Neural progenitor cell (in vitro differentiated cells): ENCODE results near the gene ADARB2. TPM values are rescaled to one million over a fixed set of nuclear protein-coding genes. Genes with fewer than 3 reads are reported as not detected.

Experiments
- DNase-seq: peaks from one replicate; pipeline ENCODE4 v3.0.0-alpha.2; 2016; ENCODE audit warnings: low spot score
- H2AFZ ChIP-seq: fragments of 200-600 bp; sonication (generic); replicated peaks from 2 replicates; pipeline ENCODE4 v1.6.1; 2016; ENCODE audit warnings: antibody characterized with exemption
- H3F3A ChIP-seq: fragments of 200-600 bp; sonication (generic); 2 replicates; pipeline ENCODE4 v1.6.1; 2016; ENCODE audit warnings: antibody characterized with exemption, low read depth
- H3K27ac ChIP-seq: fragments of 200-600 bp; sonication (generic); 2 replicates; pipeline ENCODE4 v1.5.1; 2016; ENCODE audit warnings: mild to moderate bottlenecking
- H3K27me3 ChIP-seq: fragments of 200-600 bp; sonication (generic); 2 replicates; pipeline ENCODE4 v1.6.1; 2016; ENCODE audit warnings: mild to moderate bottlenecking, moderate library complexity
- H3K36me3 ChIP-seq: fragments of 200-600 bp; sonication (generic); 2 replicates; pipeline ENCODE4 v1.5.1; 2016
- H3K4me1 ChIP-seq: fragments of 200-600 bp; sonication (generic); 2 replicates; pipeline ENCODE4 v1.6.1; 2016; ENCODE audit warnings: mixed run types
- H3K4me2 ChIP-seq: fragments of 200-600 bp; sonication (generic); 2 replicates; pipeline ENCODE4 v1.6.1; 2016
- H3K4me3 ChIP-seq: fragments of 200-600 bp; sonication (generic); 2 replicates; pipeline ENCODE4 v1.5.1; 2016
- H3K79me2 ChIP-seq: fragments of 200-600 bp; sonication (generic); 2 replicates; pipeline ENCODE4 v1.6.1; 2016; ENCODE audit warnings: low read depth
- H3K9ac ChIP-seq: fragments of 200-600 bp; sonication (generic); 2 replicates; pipeline ENCODE4 v1.6.1; 2016
- H3K9me3 ChIP-seq: fragments of 200-600 bp; sonication (generic); 2 replicates; pipeline ENCODE4 v1.5.1; 2016; ENCODE audit warnings: low read depth
- H4K20me1 ChIP-seq: fragments of 200-600 bp; sonication (generic); 2 replicates; pipeline ENCODE4 v1.6.1; 2016; ENCODE audit warnings: low read depth
- H3K27ac Mint-ChIP-seq: 3 replicates; pipeline ENCODE4 v1.8.0; 2021; ENCODE audit warnings: mixed read lengths
- H3K27me3 Mint-ChIP-seq: 2 replicates; pipeline ENCODE4 v1.8.0; 2022; ENCODE audit warnings: low read depth, mild to moderate bottlenecking, inconsistent platforms, moderate library complexity, mixed read lengths; ENCODE audit not compliant: insufficient read depth
- H3K36me3 Mint-ChIP-seq: 3 replicates; pipeline ENCODE4 v1.8.0; 2021; ENCODE audit warnings: mixed read lengths
- H3K4me1 Mint-ChIP-seq: 3 replicates; pipeline ENCODE4 v1.8.0; 2021; ENCODE audit warnings: mixed read lengths
- H3K4me3 Mint-ChIP-seq: 3 replicates; pipeline ENCODE4 v1.8.0; 2021; ENCODE audit warnings: mild to moderate bottlenecking, moderate library complexity, mixed read lengths
- H3K9me3 Mint-ChIP-seq: 3 replicates; pipeline ENCODE4 v1.8.0; 2020; ENCODE audit warnings: mixed read lengths
- CTCF ChIP-seq: fragments of 200-600 bp; sonication (generic); IDR thresholded peaks from 2 replicates; pipeline ENCODE4 v1.5.1; 2017; ENCODE audit warnings: antibody characterized with exemption, mild to moderate bottlenecking
- EZH2 ChIP-seq: fragments of 200-600 bp; sonication (generic); IDR thresholded peaks from 2 replicates; pipeline ENCODE4 v1.6.1; 2017; ENCODE audit warnings: antibody characterized with exemption, mild to moderate bottlenecking, moderate library complexity
- EZH2phosphoT487 ChIP-seq: fragments of 200-600 bp; sonication (generic); IDR thresholded peaks from 2 replicates; pipeline ENCODE4 v1.6.1; 2017; ENCODE audit warnings: antibody characterized with exemption
- total RNA-seq: library from RNA; depleted of rRNA; stranded (reverse); fragments of >200 nt; gene quantifications from 2 replicates; pipeline ENCODE4 v1.2.3, GENCODE V29; 2015; ENCODE audit warnings: low replicate concordance

The ADARB2 gene
- total RNA-seq, 1 donor from 2014 or later = not detected

GRCh38 chr10:1217661-1218060 is 519.7 kb downstream of the ADARB2 start:
- Mint-ChIP-seq H3K4me3 (no peak overlapping the region), H3K36me3 (no peaks in the 10 kb centered on the region), H3K9me3 (peaks cover 2% of the 10 kb centered on the region), H3K27ac (no peak overlapping the region), H3K27me3 (peaks cover 2% of the 10 kb centered on the region), H3K4me1 (peaks cover 2% of the 10 kb centered on the region)
- no peak overlapping the region for H3K27ac ChIP-seq
- no peaks in the 10 kb centered on the region for H4K20me1 ChIP-seq
- H3K4me1 ChIP-seq = no peaks in the 10 kb centered on the region
- TF ChIP-seq EZH2 (no peak), CTCF (no peak), EZH2phosphoT487 (no peak)
- no peaks in the 10 kb centered on the region for H3K79me2 ChIP-seq
- no peak overlapping the region for H3K4me3 ChIP-seq
- no peak for DNase-seq
- no peak overlapping the region for H3K4me2 ChIP-seq
- no peak overlapping the region for H2AFZ ChIP-seq
- no peaks in the 10 kb centered on the region for H3F3A ChIP-seq
- H3K36me3 ChIP-seq = no peaks in the 10 kb centered on the region
- H3K27me3 ChIP-seq = no peaks in the 10 kb centered on the region
- no peak overlapping the region for H3K9ac ChIP-seq
- no peaks in the 10 kb centered on the region for H3K9me3 ChIP-seq

GRCh38 chr10:1217237-1217587 is 520.1 kb downstream of the ADARB2 start:
- peaks cover 2% of the 10 kb centered on the region for H3K4me1 Mint-ChIP-seq
- Histone ChIP-seq H3K9me3 (no peaks in the 10 kb centered on the region), H3F3A (no peaks in the 10 kb centered on the region), H3K27me3 (no peaks in the 10 kb centered on the region), H3K9ac (no peak overlapping the region), H3K4me3 (no peak overlapping the region), H4K20me1 (no peaks in the 10 kb centered on the region), H3K79me2 (no peaks in the 10 kb centered on the region), H3K4me2 (no peak overlapping the region), H3K4me1 (no peaks in the 10 kb centered on the region), H3K36me3 (no peaks in the 10 kb centered on the region), H2AFZ (no peak overlapping the region), H3K27ac (no peak overlapping the region)
- H3K4me3 Mint-ChIP-seq = no peak overlapping the region
- TF ChIP-seq EZH2phosphoT487 (no peak), EZH2 (no peak), CTCF (no peak)
- no peak overlapping the region for H3K27ac Mint-ChIP-seq
- H3K36me3 Mint-ChIP-seq = no peaks in the 10 kb centered on the region
- H3K9me3 Mint-ChIP-seq = peaks cover 2% of the 10 kb centered on the region
- H3K27me3 Mint-ChIP-seq = peaks cover 2% of the 10 kb centered on the region
- no peak for DNase-seq

- TF ChIP-seq CTCF (no peak), EZH2 (no peak), EZH2phosphoT487 (no peak)
- Histone ChIP-seq H3K27ac (no peak overlapping the region), H3K4me1 (no peaks in the 10 kb centered on the region), H4K20me1 (no peaks in the 10 kb centered on the region), H3K4me2 (no peak overlapping the region), H3F3A (no peaks in the 10 kb centered on the region), H3K9me3 (no peaks in the 10 kb centered on the region), H2AFZ (no peak overlapping the region), H3K27me3 (no peaks in the 10 kb centered on the region), H3K79me2 (no peaks in the 10 kb centered on the region), H3K9ac (no peak overlapping the region), H3K36me3 (no peaks in the 10 kb centered on the region), H3K4me3 (no peak overlapping the region)
- no peak for DNase-seq
- Mint-ChIP-seq H3K36me3 (no peaks in the 10 kb centered on the region), H3K4me1 (peaks cover 5% of the 10 kb centered on the region), H3K9me3 (peaks cover 2% of the 10 kb centered on the region), H3K27me3 (peaks cover 5% of the 10 kb centered on the region), H3K27ac (no peak overlapping the region), H3K4me3 (no peak overlapping the region)
Observed at GRCh38 chr10:1216574-1217236, 520.6 kb downstream of the ADARB2 start.
